T-helper 2 cell (primary cell): Measurements from ENCODE around the gene RXRA.
A peak's percentile ranks its signal among the peaks of the same experiment; 100 is the strongest.

Experiments
- DNase-seq, 5 experiments: peaks; one replicate each; pipeline versions ENCODE4 v3.0.0 to v3.0.0-alpha.2; 2012 to 2022

Gene RXRA

GRCh38 chr9:134386951-134387831 is 60.9 kb downstream of the RXRA start:
- no peak for DNase-seq

DNA sequence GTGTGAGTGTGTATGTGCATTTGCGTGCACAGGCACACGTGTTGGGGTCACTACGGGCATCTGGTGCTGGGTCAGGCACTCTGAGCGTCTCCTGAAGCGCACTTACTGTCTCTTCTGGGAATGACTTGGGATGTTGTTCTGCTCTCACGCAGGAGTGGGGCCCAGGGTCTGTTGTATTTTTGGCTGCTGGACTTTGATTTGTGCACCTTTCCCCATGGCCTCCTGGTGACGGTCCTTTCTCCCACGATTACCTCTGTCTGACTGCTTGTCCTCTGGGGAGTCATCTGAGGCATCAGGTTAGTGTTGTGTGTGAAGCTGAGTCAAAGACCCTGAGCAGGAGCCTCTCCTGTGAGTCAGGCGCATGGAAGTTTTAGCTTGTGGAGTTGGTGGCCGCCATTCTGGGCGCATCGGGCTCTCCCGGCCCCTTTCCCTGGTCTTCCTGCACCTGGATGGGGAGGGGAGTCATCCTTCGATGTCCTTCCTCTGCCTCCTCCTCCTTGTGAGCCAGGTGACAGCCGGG is 62.1 kb downstream of the RXRA start:
- no peak for DNase-seq

DNA sequence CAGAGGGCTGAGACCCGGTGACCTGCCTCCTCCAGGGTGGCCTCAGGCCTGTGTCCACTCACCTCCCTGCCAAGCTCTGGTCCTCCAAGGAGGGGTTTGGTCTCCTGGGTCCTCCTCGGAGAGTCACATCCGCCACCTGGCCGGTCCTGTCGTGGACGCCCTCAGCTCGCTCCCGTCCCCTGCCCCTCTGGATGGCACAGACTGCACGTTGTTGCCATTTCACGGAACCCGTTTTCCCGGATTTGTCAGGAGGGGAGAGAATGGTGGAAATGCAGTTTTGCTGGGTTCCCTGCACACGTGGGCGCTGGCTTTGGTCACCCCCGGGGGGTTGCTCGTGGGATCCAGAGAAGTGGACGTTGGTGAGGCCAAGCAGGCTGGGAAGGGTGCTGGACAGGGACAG is 62.7 kb downstream of the RXRA start:
- no peak for DNase-seq

DNA sequence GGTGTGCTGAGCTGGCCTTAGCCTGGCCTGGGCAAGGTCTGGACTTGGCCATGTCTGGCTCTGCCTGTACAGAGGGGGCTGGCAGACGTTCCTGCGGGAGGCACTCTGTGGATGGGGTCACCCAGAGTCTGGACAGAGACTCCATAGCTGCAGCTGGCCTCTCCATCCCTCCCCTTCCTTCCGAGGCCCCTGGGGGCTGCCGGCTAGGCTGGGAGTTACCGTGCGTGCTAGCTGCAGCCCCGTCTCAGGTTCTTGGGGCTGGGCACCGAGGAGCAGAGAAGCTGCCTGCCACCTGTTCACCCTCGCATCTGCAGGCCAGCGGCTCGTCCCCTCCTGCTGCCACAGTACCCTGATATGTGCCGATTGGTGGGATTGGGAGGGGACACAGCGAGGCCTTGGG is 63.4 kb downstream of the RXRA start:
- DNase-seq: no peak

DNA sequence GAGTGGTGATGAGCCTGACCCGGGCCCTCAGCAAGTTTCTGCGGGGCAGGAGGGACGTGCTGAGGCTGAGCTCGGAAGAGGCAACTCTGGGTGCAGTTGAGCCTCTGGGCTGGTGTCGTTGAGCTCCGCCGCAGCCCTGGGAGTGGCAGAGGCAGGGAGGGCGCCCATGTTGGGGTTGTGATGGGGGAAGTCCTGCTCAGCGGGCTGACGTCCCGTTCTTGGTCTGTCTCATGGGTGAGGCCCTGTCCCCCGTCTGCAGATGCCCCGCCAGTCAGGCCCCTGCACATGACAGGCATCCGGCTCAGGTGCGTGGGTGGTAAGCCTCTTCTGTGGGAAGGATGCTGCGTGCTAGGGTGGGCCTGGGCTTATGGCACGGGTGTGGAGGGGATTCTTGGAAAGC is 64.3 kb downstream of the RXRA start:
- peak; percentile 46 to 89 (median 72) for DNase-seq

DNA sequence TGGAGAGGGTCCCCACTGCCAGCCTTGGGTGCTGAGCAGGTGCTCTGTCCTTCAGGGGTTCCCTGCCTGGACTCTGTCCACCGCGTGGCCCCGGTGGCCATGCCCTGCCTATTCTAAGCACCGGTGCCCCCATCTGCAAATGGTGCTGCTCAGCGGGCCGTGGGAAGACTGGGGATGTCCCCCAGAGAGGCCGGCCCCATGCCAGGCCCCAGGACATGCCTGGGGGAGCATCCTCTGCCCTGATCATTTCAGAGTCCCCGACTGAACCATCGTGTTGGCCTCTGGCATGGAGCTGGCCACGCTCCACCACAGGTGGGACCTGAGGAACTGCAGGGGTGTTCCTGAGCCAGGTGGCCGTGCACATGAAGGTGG is 64.7 kb downstream of the RXRA start:
- DNase-seq: no peak

DNA sequence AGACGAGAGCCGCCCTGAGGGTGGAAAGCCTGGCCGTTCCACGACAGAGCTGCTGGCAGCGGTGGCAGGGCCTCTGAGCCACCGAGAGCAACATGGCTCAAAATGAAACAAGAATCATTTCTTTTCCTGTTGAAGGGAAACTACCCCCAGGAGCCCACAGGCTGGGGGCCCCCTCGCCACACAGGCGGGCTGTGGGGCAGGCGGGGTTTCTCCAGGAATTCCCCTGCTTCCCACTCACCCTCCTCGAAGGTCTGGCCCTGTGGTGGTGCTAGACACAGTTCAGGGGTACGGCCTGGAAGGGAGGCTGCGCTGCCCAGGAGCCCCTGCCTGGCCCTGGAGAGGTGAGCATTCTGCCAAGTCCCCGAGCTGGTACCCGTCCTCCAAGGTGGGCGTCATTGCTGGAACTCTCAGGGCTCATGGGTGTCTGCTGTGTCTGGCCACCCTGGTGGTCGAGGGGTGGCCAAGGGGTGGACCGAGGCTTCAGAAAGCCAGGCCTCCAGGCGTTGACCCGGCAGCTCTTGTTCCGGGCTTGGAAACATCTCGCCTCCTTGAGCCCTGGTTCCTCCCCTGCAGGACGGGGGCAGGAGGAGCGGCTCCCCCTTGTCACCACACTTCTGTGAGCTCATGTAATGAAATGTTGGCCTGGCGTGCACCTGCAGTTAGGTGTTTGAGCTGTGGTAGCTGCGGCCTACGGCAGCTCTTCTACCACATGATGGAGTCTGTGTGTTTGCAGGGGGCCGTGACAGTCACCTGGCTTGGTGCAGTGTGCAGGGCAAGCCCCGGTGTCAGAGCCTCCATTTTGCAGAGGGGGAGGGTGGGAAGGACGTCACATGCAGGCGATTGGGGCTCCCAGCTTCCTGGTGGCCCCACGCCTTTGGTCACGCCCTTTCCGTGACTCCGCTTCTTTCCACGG is 65.3 kb downstream of the RXRA start:
- DNase-seq: peak; percentile 57 to 97 (median 84)

DNA sequence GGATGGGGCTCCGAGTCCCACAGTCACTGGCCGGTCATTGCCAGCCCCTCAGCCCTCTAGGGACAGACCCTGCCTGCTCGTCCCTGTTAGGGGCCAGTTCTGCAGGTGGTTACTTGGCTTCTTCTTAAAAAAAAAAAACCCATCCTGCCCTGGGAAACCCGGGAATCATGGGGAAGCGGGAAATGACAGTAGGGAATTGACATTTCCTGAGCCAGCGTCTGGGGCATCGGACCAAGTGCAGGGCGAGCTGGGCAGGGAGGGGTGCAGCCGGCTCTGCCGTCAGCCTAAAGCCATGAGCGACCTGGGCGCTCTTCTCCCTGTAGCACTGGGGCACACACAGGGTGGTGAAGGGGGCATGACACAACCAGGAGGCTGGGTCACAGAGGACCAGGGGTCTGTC is 66.6 kb downstream of the RXRA start:
- DNase-seq: no peak

GRCh38 chr9:134393582-134394280 is 67.5 kb downstream of the RXRA start:
- DNase-seq: peak in 3 of 5 experiments; percentile 24 to 62 (median 60)

DNA sequence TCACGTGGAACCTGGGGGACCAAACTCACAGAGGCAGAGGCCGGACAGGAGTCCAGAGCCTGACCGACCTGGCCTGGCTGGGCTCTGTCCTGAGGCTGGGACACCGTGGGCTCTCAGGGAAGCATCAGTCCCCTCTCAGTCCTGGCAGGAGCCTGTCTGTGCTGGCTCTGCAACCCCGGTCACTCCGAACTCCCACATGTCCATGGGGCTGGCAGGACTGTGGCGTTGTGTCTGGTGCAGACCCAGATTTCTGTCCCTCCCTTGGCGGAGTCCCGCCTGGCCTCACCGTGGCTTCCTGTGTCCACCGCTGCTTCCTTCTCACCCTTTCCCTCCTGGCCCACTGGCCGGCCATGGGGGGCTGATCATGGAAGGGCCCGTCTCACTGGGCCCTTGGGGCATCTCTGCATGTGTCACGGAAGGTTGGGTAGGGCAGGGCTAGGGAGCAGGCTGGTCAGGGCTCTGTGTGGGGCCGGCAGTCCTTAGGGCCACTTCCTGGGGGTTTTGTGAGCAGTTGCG is 68.8 kb downstream of the RXRA start:
- DNase-seq: no peak

DNA sequence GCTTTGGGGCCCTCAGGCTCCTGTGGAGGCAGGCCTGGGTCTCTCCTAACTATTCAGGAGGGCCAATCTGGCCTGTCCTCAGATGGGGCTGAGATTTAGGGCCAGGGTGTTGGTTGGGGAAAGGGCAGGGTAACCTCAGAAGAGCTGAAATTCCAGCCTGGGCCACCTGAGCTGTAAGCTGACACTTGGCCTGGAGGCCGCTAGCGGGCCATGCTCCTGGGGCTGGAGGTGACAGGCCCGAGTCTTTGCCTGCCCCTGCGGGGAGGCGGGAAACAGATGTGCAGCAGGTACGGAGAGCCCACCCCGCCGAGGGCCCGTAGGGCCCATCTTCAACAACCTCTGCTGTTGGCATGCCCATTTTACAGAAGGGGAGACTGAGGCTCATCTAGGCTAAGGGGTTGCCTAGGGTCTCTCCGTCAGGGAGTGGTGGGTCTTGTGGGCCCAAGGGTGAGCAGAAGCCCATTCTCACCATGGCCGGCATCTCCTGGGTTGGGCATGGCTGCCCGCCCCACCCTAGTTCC is 69.5 kb downstream of the RXRA start:
- no peak for DNase-seq

DNA sequence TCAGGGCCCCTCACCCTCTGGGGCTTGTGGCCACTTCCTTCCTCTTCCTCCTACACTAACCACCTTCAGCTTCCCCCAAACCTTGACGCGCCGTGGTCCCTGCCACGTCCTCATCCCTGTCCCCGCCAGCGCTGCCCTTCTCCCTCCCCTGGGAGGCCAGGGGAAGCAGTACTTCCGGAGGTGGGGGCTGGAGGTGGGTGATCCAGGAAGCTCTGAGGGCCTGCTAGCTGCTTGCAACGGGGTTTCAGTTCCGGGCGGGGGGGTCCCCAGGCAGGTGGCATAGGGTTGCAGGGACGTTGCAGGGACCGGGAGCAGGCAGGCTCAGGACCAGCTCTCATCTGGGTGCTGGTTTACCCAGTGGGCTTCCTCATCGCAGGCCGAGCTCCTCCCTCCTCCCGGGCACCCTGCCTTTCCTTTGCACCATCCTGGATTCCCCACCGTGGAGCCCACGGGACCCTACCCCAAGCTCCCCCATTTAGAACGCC is 70.0 kb downstream of the RXRA start:
- peak; percentile 17 to 80 (median 45) for DNase-seq

- peak; percentile 30 to 82 (median 56) for DNase-seq
Observed at GRCh38 chr9:134396825-134397224, 70.6 kb downstream of the RXRA start.

DNA sequence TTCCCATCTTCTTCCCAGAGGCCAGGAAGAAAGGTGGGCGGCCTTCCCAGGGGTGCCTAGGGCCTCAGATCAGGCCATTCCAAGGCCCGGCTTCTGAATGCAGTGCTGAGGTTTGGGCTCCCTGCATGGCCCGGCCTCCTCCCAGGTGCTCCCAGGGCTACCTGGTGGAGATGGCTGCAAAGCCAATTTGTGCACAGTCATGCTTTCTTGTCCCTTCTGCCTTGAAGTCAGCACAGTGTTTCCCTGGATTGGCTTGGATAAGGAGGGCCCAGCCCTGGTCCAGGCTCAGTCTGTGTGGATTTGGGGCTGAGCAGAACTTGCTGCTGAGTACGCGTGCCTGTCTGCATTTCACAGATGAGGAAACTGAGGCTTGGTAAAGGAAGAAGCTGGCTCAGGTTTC is 72.5 kb downstream of the RXRA start:
- DNase-seq: no peak

DNA sequence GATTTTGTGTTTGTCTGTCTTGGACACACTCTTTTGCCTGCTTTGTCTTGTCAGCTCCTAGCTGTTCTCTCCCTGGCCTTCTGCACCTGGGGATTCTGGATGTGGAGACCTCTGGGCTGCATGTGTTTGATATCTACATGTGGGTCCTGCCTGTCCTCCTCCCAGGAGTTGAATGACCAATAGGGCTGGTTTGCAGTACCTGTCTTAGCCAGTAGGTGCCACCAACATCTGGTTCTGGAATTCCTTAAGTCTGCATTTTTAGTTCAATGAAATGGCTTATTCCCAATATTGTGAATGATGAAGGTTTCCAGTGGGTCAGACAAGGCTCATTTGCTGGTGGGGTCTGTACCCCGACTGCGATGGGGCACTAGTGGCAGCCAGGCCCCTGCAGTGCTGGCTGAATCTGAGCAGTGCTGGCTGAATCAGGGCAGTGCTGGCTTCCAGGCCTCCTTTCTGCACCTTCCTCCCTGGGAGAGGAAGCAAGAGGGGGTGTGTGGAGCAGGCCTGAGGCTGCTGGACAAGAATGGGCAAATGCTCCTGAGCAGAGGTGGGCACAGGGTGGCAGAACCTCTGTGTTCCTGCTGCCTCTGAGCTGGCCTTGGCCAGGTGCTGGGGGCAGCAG is 73.3 kb downstream of the RXRA start:
- peak in 1 of 5 experiments; percentile 36 for DNase-seq

GRCh38 chr9:134400283-134400682 is 74.0 kb downstream of the RXRA start:
- no peak for DNase-seq

- DNase-seq: no peak
Observed at GRCh38 chr9:134401391-134401790, 75.1 kb downstream of the RXRA start.

DNA sequence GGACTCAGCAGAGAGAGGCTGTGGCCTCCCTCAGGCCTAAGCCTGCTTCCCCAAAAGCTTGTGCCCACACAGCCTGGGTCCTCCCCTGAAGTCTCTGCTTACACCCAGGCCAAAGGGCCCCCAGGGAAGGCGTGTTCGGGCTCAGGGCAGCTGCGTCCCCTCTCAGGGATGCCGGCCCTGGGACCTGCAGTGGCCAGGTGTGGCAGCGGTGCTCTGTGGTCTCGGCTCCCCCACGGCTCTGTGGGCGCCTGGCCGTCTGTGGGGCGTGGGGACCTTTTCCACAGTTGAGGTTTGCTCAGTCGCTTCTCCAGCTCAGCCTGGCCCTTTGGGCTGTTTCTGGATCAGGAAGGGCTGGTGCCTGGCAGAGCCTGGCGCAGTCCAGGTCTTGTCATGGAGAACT is 75.9 kb downstream of the RXRA start:
- DNase-seq: no peak

DNA sequence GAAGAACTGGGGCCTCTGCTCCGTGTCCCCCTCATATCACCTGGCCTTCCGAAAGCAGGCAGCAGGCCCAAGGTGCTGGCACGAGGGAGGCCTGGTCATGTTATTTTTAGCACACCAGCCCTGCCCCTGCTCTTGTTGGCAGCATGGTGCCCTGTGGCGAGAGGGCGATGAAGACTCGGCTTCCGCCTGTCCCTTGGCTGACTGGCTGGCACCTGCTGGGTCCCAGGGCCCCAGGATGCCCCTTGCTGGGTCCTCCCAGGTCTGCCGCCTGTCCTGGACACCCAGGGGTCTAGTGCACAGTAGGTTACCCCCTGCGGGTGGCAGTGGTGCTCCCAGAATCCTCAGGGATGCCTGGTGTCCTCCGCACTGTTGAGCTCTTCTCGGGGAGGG is 77.0 kb downstream of the RXRA start:
- DNase-seq: no peak

DNA sequence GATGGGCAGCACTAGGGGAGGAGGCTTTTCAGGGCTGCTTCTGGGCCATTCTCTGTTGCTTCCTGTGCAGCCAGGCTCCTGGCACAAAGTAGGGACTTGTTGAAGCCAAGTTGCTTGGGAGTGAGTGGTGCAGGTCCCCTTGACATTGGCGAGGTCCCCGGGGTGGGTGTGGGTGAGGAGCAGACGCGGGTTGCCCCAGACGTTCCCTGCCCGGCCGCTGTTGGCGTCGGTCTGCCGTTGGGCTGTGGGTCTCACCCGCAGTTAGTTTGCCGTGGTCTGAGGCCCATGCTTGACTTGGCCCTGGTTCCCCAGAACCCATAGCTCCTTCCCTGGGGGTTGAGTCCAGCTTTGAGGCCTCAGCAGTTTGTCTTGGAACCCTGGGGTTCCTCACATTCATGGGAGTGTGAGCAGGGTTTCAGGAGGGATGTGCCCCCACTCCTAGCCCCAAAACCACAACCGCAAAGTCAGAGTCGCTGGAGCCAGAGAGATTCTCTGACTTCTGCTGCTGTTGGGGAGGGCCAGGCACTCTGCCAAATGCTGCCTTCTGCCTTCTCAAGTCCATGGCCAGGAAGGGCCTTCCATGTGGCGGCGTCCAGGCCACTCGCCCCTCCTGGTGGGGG is 77.5 kb downstream of the RXRA start:
- DNase-seq: peak in 3 of 5 experiments; percentile 35 to 79 (median 45)
